GM18511 (cell line): ENCODE measurements around the gene ATG7.

Experiments used
- ATAC-seq: cut with Tn5 transposase; IDR thresholded peaks from one replicate; pipeline ENCODE4 v1.9.1; 2021; ENCODE audit warnings: mild to moderate bottlenecking, moderate library complexity; ENCODE audit not compliant: unreplicated experiment

The ATG7 gene

DNA sequence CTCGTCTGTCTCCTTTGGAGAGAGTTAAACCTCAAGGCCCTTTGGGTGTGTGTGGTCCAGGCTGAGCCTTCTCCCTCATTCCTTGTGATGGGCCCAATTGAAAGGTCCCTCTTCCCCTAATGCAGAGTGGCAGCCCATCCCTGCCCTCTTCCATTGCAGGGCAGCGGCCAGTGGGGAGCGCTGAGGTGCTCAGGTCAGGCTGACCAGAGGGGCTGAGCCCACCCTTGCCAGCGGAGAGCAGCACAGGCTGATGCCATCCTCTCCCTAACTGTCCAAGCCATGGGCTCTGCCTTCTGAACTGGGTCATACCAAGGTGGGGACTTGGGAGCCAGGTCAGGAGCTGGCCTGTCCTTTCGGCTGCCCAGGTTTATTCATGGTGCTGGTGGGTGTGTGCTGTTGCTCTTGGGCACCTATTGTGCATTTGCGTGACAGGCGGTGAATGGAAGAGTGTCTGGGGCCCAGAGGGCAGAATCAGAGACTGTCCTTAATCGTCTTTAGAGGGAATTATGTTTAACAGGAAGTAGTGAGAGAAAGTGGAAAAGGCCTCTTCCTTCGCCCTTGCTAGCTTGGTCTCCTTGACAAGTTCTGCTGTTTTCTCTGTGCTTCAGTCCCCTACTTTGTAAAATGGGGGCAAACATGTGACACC, 274.6 kb downstream of the ATG7 start:
- ATAC-seq = no peak

DNA sequence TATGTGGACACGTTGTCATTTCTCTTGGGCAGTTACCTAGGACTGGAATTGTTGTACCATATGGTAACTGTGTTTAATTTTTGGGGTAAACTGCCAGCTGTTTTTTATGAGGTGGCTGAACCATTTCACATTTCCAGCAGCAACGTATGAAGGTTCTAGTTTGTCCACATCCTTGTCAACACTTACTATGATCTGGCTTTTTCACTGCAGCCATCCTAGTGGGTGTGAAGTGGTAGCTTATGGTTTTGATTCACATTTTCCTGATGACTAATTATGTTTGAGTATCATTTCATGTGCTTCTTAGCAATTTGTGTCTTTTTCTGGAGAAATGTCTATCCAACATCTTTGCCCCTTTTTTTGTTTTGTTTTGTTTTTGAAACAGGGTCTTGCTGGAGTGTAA, 275.3 kb downstream of the ATG7 start:
- ATAC-seq = no peak

DNA sequence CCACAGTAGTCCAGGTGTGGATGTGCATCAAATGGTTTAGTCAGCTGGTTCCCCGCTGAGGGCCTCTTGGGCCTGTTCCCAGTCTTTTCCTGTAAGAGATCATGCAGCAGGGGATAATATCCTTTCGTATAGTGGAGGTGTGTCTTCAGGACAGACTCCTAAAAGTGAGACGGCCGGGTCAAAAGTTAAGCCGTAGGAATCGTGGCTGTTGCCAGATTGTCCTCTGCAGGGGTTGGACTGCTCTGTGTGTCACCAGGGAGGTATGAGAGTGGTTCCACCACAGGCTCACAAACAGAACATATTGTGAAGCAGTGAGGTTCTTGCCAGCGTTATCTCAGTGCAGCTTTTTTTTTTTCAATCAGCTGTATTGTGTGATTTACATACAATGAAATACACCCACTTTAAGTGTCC, 276.5 kb downstream of the ATG7 start:
- no peak for ATAC-seq

DNA sequence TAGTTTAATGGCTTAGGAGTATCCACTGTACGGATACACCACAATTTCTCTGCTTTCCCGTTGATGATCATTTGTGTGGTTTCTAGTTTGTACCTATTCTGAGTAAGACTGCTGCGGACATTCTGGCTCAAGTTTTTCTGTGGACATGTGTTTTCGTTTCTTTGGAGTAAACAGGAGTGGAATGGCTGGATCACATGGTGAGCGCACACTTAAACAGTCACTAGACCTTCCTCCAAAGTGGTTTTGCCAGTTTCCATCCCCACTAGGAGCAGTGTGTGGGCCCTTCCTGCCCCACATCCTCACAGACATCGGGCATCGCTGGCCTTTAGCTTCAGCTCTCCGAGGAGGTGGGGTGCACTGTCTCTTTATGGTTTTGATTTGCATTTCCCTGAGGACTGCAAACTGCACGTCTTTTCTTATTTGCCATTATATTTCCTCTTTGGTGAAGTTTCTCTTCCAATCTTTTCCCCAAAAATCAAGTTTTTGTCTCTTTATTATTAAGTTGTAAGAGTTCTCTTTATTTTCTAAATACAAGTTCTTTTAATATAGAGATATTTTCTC, 277.5 kb downstream of the ATG7 start:
- ATAC-seq = no peak

DNA sequence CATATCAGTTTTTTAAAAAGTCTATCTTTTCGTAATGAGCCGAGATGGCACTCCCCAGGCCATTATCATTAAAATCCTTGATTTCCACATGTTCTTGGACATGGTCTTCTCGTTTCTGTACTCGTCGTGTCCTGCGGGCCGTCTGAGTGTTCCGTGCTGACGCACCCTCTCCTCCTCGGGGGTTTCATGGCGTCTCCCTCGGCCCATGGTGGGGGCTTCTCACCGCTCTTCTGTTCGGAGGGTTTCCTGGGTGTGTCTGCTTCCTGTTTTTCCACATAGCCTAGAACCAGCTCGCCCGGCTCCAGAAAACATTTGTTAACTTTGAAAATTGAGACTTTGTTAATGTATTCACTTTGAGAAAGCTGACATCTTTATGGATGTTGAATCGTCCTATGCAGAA, 278.8 kb downstream of the ATG7 start:
- ATAC-seq = no peak

DNA sequence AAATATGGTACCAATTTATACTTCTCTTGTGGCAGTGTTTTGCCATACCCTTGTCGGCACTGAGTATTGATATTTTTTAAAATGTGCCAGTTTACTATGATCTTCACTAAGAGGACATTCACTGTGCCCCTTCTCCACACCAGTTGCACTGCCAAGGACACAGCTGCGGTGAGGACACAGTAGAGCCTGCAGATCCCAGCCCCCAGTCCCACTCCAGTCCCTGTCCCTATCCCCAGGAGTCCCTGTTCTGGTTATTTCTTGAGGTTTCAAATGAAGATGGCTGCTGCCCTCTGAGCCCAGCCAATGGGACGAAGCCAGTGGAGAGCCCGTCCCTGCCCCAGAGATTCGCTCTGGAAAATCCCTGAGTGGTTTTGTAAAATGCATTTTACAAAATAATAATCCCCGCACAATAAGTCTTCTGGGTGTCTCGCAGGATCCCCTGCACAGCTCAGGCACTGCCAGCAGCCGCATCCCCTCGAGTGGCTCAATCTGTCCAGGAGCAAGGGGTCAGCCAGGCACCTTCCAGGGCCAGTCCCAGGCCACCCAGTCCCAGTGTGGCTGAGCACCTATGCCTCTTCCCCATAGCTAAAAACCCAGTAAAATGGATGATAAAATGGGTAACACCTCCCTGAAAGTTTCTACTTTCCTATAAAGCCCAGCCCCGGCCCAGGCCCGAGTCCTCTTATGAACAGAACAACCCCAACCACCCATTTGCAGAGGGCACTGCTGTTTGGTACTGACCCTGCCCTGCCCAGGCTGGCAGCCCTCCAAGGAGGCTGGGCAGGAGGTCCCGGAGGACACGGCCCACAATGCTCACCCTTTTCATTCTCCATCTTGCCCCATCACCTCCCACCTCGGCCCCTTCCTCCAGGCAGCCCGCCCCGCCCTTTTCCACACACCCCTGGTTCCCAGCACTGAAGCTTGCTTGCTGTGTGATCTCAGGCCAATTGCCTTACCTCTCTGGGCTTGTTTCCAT, 280.4 kb downstream of the ATG7 start:
- no peak for ATAC-seq

DNA sequence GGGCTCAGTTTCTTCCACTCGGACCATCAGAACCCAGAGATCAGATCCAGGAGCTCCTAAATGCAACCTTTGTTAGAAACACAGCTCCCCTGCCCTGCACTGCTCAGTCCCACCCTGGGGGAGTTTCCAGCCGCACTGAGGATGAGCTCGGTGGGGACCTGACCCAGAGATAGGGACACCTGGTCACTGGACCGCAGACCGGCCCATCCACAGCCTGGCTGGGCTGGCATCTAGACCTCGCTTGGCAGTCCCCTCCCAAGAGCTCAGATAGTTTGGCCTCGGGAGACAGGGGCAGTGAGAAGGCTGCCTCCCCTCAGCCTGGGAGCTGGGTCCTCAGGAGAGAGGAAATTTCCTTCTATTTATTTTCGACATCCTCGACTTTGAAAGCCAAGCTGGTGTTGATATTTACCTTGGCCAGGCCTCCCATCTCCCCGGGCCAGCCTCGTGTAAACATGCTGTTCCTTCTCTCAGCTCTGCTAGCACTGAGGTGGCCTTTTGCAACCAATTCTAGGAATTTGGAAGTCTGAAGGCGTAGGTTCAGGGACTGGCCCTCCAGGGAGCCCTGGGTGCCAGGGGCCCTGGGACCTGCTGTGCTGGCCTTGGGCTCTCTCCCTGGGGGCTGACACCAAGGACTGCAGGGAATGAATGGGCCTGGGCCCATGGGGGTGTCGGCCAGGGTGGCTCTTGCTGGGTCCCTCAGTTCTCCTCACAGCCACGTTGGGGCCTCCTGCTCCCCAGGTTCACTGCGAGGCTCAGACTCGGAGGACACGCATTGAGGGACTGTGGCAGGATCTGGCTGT, 281.4 kb downstream of the ATG7 start:
- no peak for ATAC-seq

DNA sequence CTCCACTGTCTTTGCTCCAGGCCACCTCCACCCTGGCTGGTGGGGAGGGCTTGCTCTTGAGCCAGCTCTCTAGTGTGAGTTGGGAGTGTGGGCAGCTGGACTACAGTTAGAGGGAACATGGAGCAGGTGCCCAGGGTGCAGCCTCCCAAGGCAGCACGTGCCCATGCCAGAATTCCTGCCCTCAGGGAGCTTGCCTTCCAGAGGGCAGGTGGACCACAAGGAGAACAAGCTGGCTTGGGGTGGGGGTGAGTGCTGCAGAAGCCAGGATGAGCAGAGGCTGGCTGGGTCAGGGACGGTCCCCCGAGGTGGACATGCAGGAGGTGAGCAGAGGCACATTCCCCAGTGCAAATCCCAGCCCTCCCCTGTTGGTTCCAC, 282.0 kb downstream of the ATG7 start:
- ATAC-seq = no peak

DNA sequence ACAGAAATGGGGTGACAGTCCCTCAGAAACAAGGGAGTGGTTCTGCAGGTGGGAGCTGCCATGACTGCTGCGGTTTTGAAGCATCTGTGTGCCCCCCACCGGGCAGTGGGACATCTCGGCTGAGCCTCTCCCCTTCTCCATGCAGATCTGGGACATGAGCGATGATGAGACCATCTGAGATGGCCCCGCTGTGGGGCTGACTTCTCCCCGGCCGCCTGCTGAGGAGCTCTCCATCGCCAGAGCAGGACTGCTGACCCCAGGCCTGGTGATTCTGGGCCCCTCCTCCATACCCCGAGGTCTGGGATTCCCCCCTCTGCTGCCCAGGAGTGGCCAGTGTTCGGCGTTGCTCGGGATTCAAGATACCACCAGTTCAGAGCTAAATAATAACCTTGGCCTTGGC, 282.5 kb downstream of the ATG7 start:
- ATAC-seq = no peak

DNA sequence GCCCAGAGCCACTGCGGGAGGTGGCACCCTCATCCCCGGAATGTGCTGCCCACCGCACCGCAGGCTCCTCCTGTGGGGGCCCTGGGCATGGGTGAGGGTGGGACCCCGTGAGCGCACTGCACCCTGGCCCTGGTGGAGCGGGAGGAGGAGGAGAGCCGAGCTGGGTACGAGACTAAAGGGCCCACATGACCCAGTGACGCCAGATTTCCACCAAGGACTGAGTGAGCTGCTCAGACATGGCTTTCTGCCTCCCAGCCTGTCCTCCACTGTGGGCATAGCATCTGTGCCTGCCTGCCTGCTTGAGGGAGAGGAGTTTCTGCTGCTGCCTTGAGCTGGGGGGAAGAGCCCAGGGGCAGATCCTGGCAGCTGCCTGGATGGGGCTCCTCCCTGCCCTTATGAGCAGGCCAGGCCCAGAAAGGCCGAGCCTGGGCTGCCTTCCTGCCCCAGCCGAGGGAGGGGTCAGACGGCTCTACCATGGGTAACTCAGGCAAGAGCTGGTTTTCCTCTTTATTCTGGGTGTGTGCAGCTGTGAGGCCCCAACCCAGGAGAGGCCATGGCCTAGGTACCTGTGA, 283.1 kb downstream of the ATG7 start:
- ATAC-seq = no peak

DNA sequence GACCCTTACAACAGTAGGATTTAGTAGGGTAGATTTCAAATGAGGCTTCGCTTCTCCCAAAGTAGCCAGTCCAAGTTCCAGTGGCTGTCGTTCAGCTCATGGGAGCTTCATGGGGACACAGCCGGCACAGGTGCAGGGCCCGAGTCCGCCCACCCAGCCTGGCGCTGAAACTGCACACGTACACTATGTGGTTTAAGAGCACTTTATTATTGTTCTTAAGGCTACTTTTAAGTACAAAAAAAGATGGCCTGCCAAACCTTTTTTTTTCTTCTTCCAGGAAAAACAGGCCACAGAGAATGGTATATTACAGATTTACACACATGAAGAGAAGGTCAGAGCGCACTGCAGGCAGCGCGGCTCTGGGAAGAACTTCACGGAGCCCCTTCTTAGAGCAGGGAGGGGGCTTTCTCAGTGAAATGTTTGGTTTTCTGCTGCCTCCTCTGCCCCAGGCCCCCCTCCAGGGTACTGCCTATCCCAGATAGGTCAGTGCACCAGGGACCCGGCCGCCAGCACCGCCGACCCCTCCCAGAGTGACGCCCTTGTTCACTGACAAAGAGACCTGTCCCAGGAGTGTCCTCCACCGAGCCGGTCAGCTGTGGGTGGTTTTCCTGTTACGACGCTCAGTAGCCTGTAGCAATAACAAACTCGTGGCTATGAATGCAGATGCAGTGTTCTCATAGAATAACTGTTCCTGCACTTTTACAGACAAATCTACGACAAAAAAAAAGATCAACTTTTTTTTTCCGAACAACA, 283.9 kb downstream of the ATG7 start:
- no peak for ATAC-seq

DNA sequence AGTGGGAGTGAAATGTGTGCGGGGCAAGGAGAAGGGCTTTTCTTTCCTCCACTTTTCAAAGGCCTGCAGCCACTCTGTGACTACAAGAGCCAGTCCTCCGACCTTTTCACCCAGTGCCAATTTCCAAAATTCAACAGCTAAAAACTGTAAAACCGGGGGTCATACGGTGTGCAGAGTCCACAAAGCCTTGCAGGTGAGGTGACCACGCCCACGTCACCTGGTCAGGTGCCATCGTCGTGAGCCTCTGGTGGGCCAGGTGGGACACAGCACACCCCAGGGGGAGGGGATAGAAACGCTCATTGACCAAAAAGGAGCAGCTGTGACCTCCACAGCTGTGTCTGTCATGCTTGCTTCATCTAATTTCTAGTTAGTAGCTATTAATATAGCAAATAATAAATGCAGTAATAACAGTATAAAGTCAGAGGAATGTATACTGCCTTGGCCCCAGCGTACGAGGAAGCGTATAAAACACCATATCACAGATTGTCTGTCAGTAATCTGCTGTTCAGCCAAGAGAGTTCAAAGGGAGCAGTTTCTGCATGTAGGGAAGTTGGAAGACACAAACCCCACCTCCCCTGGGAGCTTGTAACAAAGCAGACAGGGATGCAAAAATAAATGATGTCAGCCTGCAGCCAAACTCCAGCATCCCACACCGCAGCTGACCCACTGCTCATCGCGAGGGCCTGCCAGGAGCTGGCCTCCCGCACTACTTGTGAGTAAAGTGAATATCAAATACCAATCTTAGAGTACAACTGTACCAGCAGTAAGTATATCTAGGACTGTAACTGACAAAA, 284.9 kb downstream of the ATG7 start:
- ATAC-seq = no peak

DNA sequence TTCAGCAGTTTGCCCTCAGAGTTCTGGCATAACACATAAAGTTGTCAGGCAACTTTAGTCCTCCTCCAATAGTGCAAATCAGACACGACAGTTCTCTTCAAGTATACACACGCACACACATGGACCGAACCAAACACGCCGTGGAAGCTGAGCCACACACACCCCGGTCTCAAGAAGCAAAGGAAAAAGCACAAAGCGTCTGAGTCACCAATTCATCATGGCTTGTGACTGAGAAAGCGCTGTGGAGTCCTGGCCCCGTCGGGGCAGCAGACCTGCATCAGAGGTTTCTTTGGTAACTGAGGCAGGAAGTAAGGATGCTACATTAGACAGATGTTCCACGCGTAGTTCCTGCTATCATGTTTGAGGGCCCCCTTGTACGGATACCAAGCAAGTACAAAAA, 285.8 kb downstream of the ATG7 start:
- no peak for ATAC-seq

DNA sequence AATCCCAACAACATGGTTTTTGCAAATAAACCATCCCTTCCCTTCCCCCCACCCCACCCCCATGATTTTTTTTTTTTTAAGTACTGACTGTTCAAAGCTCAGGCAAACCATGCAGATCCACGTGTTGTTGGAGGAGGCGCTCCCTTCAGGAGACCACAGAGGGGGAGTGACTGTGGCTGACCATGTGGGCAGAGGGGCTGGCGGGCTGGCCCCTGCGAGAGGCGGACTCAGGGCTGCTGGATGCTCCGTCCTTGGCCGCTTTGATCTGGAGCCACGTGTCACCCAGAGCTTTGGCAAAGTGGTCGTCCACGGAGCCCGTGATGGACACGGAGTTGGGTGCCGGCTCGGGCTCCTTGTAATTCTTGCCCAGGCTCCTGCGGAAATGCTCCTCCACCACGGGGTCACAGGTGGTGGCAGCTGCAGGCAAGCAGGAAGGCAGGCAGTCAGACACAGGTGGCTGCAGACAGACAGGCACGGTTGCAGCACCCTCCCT, 286.3 kb downstream of the ATG7 start:
- no peak for ATAC-seq

DNA sequence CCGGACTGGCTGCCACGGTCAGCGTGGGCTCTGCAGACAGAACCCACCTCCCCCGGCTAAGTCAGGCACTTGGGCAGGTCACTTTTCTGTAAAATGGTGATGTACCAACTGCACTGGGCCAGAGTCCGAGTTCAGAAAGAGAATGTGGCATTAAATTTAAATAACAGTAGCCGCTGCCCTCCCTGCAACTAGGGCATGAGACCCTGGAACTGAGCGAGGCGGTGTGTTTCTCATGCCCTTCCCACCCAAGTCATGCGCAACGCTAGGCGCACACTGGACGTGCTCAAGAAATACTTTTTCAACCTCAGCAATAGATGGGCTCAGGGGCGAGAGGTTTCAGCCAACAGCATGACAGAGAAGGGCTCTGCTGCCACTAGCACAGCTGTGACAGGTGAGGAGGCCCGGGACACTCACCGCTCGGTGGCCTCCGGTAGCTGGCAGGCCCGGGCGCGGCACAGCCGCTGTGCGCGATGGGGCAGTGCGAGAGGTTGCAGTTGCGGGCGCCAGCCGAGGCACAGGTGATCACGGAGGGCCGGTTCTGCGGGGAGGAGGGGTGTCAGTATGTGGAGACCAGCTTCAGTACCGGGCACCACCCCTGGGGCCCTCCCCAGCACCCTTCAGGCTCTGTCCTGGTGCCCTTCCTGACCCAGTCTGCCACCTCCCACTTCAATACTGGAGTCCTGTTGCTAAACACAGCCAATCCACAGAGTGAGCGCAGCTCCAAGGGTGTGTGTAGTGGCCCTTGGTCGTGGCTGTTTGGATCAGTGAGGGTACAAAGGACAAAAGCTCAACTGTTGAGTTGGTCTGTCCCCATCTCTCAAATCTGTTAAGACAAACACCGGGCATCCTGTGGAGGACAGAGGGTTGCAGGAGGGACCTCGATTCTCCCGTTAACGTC, 287.0 kb downstream of the ATG7 start:
- ATAC-seq = no peak

DNA sequence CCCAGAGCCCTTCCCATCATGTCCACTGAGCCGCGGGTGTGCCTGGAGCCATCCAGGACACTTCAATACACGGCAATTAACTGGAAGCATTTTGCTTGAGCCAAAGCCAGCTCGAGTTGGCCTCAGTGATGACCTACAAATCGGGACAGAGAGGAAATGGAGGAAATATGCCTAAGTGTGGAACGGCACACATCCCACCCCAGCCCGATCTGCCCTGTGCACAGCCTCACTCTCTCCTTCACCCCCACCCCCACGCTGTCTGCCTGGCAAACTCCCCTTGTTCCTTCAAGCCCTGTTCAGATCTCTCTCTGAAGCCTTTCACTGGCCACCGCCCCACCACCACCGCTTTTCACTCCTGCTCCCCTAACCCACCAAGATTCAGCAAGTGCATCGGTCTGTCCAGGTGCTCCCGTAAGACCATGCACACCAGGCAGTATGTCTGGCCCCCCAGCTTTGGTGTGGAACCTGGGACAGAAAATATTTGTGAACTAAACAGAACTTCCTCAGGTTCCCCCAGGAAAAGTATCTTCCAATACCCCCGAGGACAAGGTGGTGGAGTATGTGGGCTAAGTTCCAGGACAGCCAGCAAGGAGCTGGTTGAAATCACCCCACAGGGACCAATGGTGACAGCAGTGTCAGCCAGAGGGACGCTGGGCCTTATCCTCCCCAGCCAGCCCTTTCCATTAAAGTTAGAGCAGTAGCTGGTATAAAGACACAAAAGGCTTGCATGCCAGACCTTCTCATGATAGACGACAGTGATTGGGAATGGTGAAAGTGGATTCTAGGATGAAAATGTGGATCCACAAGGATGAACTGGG, 287.8 kb downstream of the ATG7 start:
- ATAC-seq = no peak

DNA sequence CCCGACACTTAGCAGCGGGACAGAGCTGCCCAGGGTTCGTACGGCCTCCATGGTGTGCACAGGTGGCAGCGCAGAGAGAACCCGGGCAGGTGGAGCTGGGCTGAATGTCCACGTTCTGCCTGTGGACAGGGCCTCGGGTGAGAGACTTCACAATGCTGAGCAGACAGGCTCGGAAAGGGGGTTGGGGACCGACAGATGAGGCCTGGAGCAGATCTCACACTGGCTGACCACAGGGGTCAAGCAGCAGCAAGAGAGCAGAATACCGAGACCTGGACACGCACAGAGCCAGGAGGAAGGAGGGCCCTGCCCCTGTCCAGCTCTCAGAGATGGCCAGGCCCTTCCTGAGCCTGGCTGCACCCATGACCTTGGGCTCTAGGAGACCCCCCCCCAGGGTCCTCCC, 288.5 kb downstream of the ATG7 start:
- ATAC-seq = no peak
